GM23248 (cell line): ENCODE measurements around the gene SMIM38.

Experiments
- EZH2 ChIP-seq: fragments of 200-600 bp; sonication (generic); IDR thresholded peaks from 2 replicates; pipeline ENCODE4 v1.6.1; 2018; ENCODE audit warnings: antibody characterized with exemption, mild to moderate bottlenecking; ENCODE audit not compliant: insufficient read depth, poor library complexity, severe bottlenecking
- EZH2phosphoT487 ChIP-seq: fragments of 200-600 bp; sonication (generic); IDR thresholded peaks from 2 replicates; pipeline ENCODE4 v1.6.1; 2018; ENCODE audit warnings: antibody characterized with exemption, moderate library complexity, mild to moderate bottlenecking, low read depth; ENCODE audit not compliant: insufficient read depth

- TF ChIP-seq EZH2 (no peak), EZH2phosphoT487 (no peak)
Observed at GRCh38 chr11:69162505-69162904, 6.8 kb downstream of the SMIM38 start.
